H1 (cell line): ENCODE measurements around the gene PRKD1. TPM values are rescaled to one million over a fixed set of nuclear protein-coding genes. Genes with fewer than 3 reads are reported as not detected.

Experiments used
- ASH2L ChIP-seq: fragments of 200-600, 300-600 bp; sonication (generic); IDR thresholded peaks from one replicate; pipeline ENCODE4 v1.7.1; 2017; ENCODE audit warnings: low read length
- CBX5 ChIP-seq: fragments of 300-800, 300-1000 bp; sonication (generic); IDR thresholded peaks from 2 replicates; pipeline ENCODE4 v1.7.1; 2016; ENCODE audit warnings: antibody characterized with exemption, low read length, low read depth
- CREB1 ChIP-seq: IDR thresholded peaks from 2 replicates; pipeline ENCODE4 v1.6.1; 2012; ENCODE audit warnings: inconsistent platforms
- MAFK ChIP-seq: IDR thresholded peaks from 2 replicates; pipeline ENCODE4 v1.6.1; 2012; ENCODE audit warnings: low read depth, mild to moderate bottlenecking, improper control_type of control experiment, low read length
- POLR2A ChIP-seq, 2 experiments: IDR thresholded peaks; 1 replicate in 1 of 2; 2 replicates in 1 of 2; pipeline ENCODE4 v1.6.1; 2011; ENCODE audit warnings: low read depth in 2 of 2, low read length in 2 of 2, mild to moderate bottlenecking in 2 of 2; ENCODE audit errors: control extremely low read depth in 1 of 2
- polyA plus RNA-seq, 7 experiments: library from polyadenylated mRNA; depleted of rRNA in 3 of 7; stranded (reverse) in 5 of 7; unstranded in 2 of 7; fragments of >200 nt in 5 of 7; fragments of 200-250 nt in 2 of 7; gene quantifications; 1 replicate in 5 of 7; 2 replicates in 1 of 7; 4 replicates in 1 of 7; pipeline versions ENCODE4 v1.2.1 to v1.2.3, GENCODE V29; 2011 to 2013; ENCODE audit warnings: missing spikeins in 2 of 7, mixed read lengths in 2 of 7
- total RNA-seq: library from RNA; stranded (reverse); fragmentation: NEBNext Ultra II Directional; extraction: Animal tissue kit (Norgen Biotek cat#: 25700); gene quantifications from 2 replicates; pipeline ENCODE4 v1.2.1, GENCODE V29; 2021

PRKD1 gene
- total and polyA plus RNA-seq, 2 of the 8 experiments (the other 6 are each of a cell fraction or from before 2014, with no cell fraction given), result 3.6 to 6.8 TPM

- TF ChIP-seq POLR2A (IDR thresholded peaks at IDR 0.05; ENCODE audit: control extremely low read depth in 1 of 2, low read depth in 2 of 2, low read length in 2 of 2) (no peak), ASH2L (no peak), CREB1 (no peak), CBX5 (no peak), MAFK (no peak)
These were observed 290.2 kb downstream of the PRKD1 start (continued) for GRCh38 chr14:29637411-29637810.
